Frontal cortex (tissue), 4 donors: ENCODE measurements around the gene CORO2A. TPM values are rescaled to one million over a fixed set of nuclear protein-coding genes. Genes with fewer than 3 reads are reported as not detected.
"Not testable (repeated sequence)": the region's sequence is repeated elsewhere in the genome, so short reads cannot be mapped to it uniquely, and the experiment has no call there.

Experiments
- DNase-seq, 2 donors: peaks; one replicate each; pipeline ENCODE4 v3.0.0; 2012; ENCODE audit warnings: low spot score in 2 of 2
- FAIRE-seq: peaks from 2 replicates; lab custom pipeline; 2012; peaks lifted over from hg19 to GRCh38; lab: Jason Lieb, UNC
- total RNA-seq: library from RNA; depleted of rRNA; stranded (reverse); fragments of >200 nt; gene quantifications from one replicate; pipeline ENCODE4 v1.2.3, GENCODE V29; 2014
- donor health status: control.
- donor health status: control.
- donor health status: control.

Gene CORO2A
- total RNA-seq, 1 donor from 2014 or later, result 4.5 TPM

- no peak for DNase-seq
- FAIRE-seq, result no peak
Measured at GRCh38 chr9:98176391-98177259, 15.8 kb downstream of the CORO2A start.

DNA sequence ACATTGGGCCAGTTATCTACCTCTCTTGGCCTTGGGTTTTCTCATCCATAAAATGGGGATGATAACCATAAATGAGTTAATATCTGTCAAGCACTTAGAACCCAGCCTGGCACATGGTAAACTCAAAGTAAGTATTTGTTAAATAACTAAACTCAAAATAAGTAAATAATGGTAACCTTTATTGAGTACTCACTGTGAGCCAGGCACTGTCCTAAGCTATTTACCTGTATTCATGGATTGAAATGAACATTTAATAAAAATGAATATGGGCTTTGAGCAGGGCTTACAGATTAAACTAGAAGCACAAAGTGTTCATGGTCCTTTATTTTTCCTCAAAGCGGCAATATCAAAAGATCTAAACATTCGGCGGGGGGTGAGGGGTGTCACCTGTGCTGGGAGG lies 16.7 kb downstream of the CORO2A start:
- no peak for FAIRE-seq
- DNase-seq, result no peak

DNA sequence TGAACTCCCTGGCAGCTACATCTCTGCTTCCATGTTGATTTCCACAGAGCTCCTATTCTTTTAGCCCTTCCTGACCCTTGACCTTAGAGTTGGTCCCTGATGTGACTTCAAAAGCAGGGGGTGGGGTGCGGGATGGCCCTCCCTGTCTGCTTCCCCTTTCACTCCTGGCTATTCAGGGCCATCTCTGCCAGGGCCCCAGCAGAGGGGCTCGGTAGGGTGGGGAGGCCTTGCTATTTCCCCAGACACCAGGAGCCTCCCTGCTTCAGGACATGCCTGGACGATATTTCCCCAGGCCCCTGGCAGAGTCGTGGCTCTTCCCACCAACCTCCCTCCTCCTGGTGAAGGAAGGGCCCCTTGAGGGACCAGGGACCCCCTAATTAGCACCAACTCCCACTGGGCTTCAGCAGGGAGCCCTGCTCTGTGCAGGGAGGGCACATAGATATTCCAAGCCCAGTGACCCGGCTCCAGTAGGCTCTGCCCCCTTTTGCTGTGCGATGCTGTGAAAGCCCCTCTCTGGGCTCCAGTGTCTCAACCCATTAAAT lies 17.3 kb downstream of the CORO2A start:
- FAIRE-seq, result no peak
- DNase-seq, result no peak

GRCh38 chr9:98174502-98174918 lies 17.9 kb downstream of the CORO2A start:
- not testable (repeated sequence) for FAIRE-seq, DNase-seq

- DNase-seq (no peak), FAIRE-seq (no peak)
Measured at GRCh38 chr9:98173181-98173580, 19.3 kb downstream of the CORO2A start.

GRCh38 chr9:98172604-98173003 lies 19.8 kb downstream of the CORO2A start:
- no peak for DNase-seq
- no peak for FAIRE-seq

DNA sequence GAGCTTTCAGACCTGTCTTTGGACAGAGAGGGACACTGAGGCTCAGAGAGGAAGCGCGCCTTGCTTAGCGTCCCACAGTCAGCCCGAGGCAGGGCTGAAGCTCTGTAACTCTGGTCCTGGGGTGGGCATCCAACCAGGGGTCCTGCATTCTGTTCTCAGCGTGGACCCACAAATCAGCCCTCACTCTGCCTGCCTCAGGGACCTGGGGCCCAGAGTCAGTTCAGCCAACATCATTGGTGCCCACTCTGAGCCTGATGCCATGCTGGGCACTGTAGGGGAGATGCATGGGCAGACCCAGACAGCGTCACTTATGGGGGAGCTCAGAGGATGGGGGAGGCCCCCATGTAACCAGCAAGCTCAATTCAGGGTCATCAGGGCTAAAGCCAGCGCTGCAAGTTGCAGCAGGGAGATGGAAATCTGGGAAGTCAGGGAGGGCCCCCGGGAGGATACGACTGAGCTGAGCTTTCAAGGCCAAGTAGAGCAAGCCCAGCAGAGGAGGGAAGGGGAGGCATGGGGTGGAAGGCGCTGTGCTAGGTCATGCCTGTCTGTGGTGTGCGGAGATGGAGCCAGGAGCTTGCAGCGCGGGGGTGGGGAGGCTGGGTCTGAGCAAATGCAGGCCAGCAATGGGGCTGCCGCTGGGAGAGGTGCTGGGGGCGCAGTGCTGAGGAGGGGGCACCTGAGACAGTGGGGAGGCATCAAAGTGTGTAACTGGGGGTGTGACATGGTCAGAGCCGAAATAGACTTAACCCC lies 21.1 kb downstream of the CORO2A start:
- DNase-seq (no peak), FAIRE-seq (no peak)

GRCh38 chr9:98168941-98169488 lies 23.4 kb downstream of the CORO2A start:
- peak in 1 of 2 donors; percentile 63 for DNase-seq
- FAIRE-seq, result no peak

DNA sequence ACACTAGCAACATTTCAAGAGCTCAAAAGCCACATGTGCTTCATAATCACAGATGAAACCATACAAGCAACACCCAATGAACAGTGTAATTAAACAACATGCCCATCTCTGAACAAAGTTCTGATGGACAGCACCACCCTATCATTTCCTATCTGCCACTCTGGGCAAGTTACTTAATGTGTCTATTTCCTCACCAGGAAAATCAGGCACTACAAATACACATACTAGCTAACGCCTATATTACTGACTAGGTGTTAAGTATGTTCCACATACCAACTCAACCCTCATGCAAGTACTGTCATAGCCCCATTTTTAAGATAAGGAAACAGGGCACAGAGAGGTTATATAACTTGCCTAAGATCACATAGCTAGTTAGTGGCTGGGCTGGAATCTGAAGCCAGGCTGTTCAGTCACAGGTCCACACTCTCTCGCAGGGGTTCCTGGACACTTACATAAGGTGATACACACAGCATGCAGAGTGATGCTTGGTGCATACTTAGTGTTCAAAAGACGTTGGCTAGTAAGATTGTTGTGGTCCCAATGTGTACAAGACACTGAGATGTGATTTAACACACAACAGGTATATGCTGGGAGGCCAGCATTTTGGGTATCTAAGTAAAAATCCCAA lies 24.2 kb downstream of the CORO2A start:
- DNase-seq, result no peak
- no peak for FAIRE-seq

DNA sequence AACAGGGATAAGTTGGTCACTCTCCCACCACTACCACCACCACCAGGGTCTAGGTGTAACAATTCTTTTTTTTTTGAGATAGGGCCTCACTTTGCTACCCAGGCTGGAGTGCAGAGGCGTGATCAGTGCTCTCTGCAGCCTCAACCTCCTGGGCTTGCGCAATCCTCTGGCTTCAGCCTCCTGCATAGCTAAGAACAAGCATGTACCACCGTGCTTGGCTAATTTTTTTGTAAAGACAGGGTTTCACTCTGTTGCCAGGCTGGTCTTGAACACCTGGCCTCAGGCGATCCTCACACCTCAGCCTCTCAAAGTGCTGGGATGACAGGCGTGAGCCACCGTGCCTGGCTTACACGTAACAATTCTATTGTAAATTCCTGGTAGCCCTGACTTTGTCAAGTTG lies 27.5 kb downstream of the CORO2A start:
- no peak for FAIRE-seq
- no peak for DNase-seq

- FAIRE-seq (no peak), DNase-seq (no peak)
Measured at GRCh38 chr9:98162613-98163012, 29.8 kb downstream of the CORO2A start.

GRCh38 chr9:98161851-98162250 lies 30.6 kb downstream of the CORO2A start:
- FAIRE-seq, result no peak
- no peak for DNase-seq

DNA sequence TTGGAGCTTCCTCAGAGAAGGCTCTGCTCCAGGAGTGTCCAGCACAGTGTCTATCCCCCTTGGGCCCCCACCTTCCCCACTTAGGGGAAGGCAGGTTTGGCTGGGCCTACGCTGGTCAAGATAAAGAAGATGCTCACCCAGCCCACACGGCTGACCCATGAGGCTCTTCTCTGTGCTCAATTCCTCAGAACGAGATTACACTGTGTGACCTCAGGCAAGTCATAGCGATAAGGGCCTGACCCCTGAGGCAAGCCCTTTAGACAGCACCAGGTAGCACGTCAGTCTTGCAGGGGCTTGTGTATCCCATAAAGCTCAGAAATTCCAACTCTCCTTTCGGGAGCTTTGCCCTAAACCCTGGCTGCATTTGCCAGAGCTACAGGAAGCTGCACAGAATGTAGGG lies 32.6 kb downstream of the CORO2A start:
- DNase-seq, result no peak
- no peak for FAIRE-seq

DNA sequence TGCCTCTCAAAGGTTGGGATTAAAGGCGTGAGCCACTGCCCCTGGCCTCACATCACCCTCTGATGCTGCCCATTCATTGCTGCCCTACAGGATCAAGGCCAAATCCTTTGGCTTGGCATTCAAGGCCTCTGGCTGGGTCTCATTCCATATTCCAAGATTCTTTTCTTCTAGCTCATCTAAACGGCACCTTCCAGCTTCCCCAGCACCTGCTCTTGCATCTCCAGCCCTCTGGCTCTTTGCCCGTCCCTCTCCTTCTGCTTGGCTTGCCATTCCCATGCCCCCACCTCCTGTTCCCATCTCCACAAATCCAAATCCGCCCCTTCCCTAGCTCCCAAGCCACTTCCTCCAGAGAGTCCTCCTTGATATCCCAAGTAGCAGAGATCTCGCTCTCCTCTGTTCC lies 33.1 kb downstream of the CORO2A start:
- DNase-seq (no peak), FAIRE-seq (no peak)

GRCh38 chr9:98158071-98158831 lies 34.2 kb downstream of the CORO2A start:
- FAIRE-seq, result no peak

GRCh38 chr9:98157372-98157771 lies 35.1 kb downstream of the CORO2A start:
- DNase-seq, result no peak
- FAIRE-seq, result no peak

More at GRCh38 chr9:98158071-98158831, 34.2 kb downstream of the CORO2A start:
- DNase-seq, result no peak

GRCh38 chr9:98154678-98155077 lies 37.8 kb downstream of the CORO2A start:
- DNase-seq (no peak), FAIRE-seq (no peak)

- FAIRE-seq, result no peak
- no peak for DNase-seq
Measured at GRCh38 chr9:98152526-98152925, 39.9 kb downstream of the CORO2A start.

- DNase-seq (no peak), FAIRE-seq (no peak)
Measured at GRCh38 chr9:98150721-98151120, 41.7 kb downstream of the CORO2A start.
